Omental fat pad (tissue), 4 donors: ENCODE data around the gene TSGA10. TPM values are rescaled to one million over a fixed set of nuclear protein-coding genes. Genes with fewer than 3 reads are reported as not detected.

Experiments
- ATAC-seq: fragments of 150-250 bp; one replicate; pipeline ENCODE4 v1.9.1; 2016; ENCODE audit warnings: mild to moderate bottlenecking, moderate library complexity; ENCODE audit not compliant: low FRiP score
- DNase-seq: peaks from one replicate; pipeline ENCODE4 v3.0.0-alpha.2; 2019; ENCODE audit warnings: low spot score
- total RNA-seq, 4 donors: library from RNA; depleted of rRNA; stranded (reverse); fragments of >200 nt; gene quantifications; one replicate each; pipeline ENCODE4 v1.1.0, GENCODE V29; 2016
- TF ChIP-seq, protein P1 (sequence below), 3 donors: fragments of 450-650 bp; IDR thresholded peaks; one replicate each; pipeline ENCODE4 v1.5.1; 2016 to 2017; ENCODE audit warnings: antibody characterized with exemption in 3 of 3, mild to moderate bottlenecking in 3 of 3, moderate library complexity in 2 of 3

The TSGA10 gene
- total RNA-seq, 4 donors from 2014 or later = 4.7 to 19.5 (median 8.5) TPM

DNA sequence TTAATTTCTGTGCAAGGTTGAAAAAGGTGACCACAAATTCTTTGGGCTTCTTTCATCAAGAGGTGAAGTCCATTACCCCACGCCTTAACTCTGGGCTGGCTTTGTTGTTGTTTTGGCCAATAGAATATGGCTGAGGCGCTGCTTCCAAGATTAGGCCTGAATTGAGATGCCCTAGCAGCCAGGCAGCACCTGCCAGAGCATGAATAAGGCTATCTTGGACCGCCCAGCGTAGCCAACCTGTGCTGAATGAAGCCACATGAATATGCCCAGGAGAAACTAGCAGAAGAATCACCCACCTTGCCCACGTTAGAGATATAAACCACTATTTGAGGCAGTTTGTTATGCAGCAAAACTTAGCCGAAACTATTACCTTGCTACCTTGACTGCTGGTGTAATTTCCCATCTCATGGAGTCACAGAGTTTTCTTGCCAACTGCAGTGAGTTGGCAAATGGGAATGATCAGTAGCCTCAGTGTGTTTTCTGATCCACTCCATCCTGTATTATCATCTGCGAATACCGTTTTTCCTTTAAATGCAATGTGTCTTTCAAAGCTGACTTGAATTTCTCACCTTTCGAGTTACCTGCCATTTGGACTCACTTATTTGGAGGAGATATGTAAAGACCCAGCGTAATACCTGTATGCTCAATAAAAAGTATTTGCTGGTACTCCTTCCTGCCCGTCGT is 679 bp downstream of the TSGA10 start:
- TF ChIP-seq, protein P1, sequence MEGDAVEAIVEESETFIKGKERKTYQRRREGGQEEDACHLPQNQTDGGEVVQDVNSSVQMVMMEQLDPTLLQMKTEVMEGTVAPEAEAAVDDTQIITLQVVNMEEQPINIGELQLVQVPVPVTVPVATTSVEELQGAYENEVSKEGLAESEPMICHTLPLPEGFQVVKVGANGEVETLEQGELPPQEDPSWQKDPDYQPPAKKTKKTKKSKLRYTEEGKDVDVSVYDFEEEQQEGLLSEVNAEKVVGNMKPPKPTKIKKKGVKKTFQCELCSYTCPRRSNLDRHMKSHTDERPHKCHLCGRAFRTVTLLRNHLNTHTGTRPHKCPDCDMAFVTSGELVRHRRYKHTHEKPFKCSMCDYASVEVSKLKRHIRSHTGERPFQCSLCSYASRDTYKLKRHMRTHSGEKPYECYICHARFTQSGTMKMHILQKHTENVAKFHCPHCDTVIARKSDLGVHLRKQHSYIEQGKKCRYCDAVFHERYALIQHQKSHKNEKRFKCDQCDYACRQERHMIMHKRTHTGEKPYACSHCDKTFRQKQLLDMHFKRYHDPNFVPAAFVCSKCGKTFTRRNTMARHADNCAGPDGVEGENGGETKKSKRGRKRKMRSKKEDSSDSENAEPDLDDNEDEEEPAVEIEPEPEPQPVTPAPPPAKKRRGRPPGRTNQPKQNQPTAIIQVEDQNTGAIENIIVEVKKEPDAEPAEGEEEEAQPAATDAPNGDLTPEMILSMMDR (IDR thresholded peaks at IDR 0.05) = no peak
- DNase-seq (no peak), ATAC-seq (no peak)

DNA sequence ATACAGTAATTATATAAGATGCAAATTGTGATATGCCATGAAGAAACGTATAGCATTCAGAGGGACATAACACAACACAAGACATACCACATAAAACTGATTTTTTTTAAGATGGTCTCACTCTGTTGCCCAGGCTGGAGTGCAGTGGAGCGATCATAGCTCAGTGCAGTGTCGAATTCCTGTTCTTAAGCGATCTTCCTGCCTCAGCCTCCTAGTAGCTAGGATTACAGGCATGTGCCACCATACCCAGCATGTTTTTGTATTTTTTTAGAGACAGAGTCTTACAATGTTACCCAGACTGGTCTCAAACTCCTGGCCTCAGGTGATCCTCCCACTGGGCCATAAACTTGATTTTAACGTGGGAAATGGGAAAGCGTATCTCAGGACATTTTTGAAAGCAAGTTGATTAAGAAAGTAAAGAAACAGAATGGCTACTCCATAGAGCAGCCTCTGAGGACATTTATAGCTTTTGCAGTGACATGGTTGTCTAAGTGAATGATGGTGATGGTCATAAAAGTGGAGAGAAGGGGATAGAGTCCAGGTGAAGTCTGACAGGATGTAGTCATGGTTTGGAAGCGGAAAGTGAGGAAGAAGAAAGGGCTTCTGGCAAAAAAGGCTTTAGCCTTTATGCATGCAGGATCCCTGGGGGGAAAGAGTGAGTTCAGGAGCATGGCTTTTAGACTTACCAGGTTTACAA is 2.4 kb downstream of the TSGA10 start:
- TF ChIP-seq, protein P1 (IDR thresholded peaks at IDR 0.05) = no peak
- ATAC-seq (no peak), DNase-seq (no peak)

DNA sequence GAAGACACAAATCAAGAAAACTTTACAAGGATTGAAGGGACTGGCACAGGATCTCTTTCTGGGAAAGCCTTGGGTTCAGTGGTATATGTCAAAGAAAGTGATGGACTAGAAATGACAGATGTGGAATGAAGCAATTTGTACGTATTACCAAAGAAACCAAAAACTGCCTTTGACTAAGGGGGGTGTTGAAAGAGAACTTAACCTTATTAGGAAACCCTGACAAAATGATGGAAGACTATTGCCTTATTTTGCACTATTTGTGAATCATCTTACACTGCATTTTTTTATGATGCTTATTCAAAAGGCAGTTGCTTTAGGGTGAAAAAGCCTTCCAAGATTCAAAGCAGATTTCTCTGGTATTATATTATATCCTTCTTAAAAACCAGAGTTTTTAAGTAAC is 4.0 kb downstream of the TSGA10 start:
- TF ChIP-seq, protein P1 (IDR thresholded peaks at IDR 0.05) = no peak
- peak; percentile 50 for ATAC-seq
- no peak for DNase-seq

DNA sequence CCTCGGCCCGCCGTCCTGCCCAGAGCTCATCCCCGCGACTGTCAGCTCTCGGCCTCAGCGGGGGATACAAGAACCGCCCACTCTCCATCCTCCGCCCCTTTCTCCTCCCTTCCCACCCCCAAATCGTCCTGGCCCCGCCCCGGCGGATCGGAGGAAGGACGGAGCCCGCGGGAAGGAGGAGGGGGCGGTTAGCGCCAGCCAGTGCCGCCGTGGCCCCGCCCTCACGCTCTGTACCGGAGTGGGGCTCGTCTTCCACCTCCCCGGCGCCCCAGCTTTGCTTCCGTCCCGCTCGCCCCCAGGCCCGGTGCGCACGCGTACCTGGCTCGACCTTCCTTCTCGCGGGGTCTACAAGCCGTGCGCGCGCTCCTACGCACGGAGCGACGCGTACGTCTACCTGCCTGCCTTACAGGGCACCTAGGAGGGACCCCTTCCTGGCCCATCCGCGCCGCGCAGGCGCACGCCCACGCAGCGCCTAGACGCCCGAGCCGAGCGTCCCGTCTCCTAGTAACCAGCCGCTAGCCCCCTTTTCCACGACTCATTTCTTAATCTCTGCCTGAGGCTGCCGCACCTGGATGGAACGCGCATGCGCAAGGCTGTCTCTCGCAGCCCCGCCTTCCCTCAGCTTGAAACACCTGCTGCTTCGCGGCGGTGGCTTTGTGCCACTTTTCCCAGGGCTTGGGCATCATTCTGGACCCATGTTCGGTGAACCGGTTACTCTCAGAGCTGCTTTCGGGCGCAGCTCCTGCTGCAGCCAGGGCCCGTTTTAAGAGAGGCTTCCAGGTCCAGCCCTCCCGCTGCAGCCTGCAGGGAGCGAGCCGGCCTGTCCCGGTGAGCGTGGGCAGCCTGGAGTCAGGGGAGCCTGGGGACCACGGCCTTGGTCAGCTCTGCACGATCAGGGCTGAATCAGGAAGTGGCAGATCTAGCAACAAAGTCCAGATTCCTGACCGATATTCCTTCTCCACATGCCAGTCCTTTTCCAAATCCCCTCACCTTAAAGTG is 13.3 kb downstream of the TSGA10 start, which contains the start of gene C2orf15:
Gene C2orf15 (plus strand): TSS at position 598 of the 999 bp plus-strand sequence. CDS start 8,852 bp downstream, outside the sequence.
- TF ChIP-seq, protein P1 (IDR thresholded peaks at IDR 0.05) = no peak
- DNase-seq (peak; percentile 90), ATAC-seq (peak; percentile 97)

DNA sequence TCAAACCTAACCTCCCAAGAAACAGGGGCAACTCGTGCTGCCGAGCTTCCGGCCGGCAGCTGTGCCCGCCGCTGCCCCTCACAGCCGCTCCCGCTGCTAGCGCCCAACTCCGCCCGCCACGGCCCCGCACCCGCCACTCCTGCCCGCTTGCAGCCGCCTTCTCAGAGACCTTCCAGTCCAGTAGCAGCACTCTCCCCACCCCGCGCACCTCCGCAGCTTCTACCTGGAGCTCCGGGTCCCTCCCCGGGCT is 14.0 kb downstream of the TSGA10 start:
- DNase-seq (no peak), ATAC-seq (peak; percentile 70)
- TF ChIP-seq, protein P1 (IDR thresholded peaks at IDR 0.05) = no peak

DNA sequence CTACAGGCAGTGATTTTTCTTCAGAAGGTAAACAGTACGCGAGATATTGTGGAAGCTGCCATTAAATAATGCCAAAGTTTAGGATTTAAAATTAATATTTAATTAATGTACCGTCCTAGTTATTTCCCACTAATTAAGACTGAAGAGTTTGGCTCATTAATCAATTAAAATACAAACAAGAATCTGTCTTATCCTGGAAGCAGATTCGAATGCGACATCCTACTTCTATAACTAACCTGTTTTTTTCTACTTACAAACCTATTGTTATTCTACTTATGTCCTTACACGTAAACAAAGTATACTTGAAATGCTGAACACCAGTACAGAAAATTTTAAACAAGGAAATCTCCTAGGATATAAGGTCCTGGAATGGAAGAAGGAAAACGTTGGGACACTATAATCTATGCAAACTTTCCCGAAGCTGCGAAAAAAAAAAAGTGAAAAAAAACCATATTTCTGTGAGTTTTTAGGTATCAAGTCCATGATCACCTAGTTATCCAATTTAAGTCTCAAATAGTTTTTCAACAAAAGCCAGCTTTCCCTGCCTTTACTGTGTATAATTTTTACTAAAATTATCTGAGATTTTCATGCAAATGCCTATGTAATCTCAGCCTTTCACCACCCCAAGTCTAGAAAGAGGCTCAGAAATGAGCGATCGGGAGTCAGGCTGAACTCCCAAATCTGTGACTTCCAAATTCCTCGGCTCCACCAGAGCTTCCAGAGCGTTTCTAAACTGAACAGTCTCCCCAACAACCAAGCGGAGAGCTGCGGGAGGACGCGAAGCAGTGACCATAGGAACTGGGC is 14.5 kb downstream of the TSGA10 start:
- ATAC-seq (no peak), DNase-seq (no peak)
- TF ChIP-seq, protein P1 (IDR thresholded peaks at IDR 0.05) = no peak
